GM12878 (cell line): ENCODE results near the gene LGALS1. TPM values are rescaled to one million over a fixed set of nuclear protein-coding genes. Genes with fewer than 3 reads are reported as not detected.

Experiments
- CBFB ChIP-seq: IDR thresholded peaks from 2 replicates; pipeline ENCODE4 v1.6.1; 2016; ENCODE audit warnings: antibody characterized with exemption, low read depth
- CHD2 ChIP-seq: IDR thresholded peaks from 2 replicates; pipeline ENCODE4 v1.6.1; 2011; ENCODE audit warnings: low read depth, low read length, improper control_type of control experiment, borderline replicate concordance
- CHD4 ChIP-seq: fragments of 200-600 bp; sonication (generic); IDR thresholded peaks from 2 replicates; pipeline ENCODE4 v1.6.1; 2016; ENCODE audit warnings: mild to moderate bottlenecking
- E4F1 ChIP-seq: fragments of 450-650 bp; IDR thresholded peaks from 2 replicates; pipeline ENCODE4 v1.6.1; 2018; ENCODE audit warnings: borderline replicate concordance, mild to moderate bottlenecking; ENCODE audit not compliant: partially characterized antibody
- IRF5 ChIP-seq: fragments of 450-650 bp; IDR thresholded peaks from 2 replicates; pipeline ENCODE4 v1.6.1; 2017; ENCODE audit warnings: borderline replicate concordance
- KAT2A ChIP-seq: conservative IDR thresholded peaks from 2 replicates; pipeline ENCODE4 v1.6.1; 2011; ENCODE audit warnings: low read depth, low read length; ENCODE audit not compliant: control insufficient read depth
- MEF2B ChIP-seq: fragments of 450-650 bp; IDR thresholded peaks from 2 replicates; pipeline ENCODE4 v1.6.1; 2018; ENCODE audit warnings: mild to moderate bottlenecking, moderate library complexity; ENCODE audit not compliant: partially characterized antibody, poor library complexity, severe bottlenecking
- MXI1 ChIP-seq: fragments of 150-350 bp; IDR thresholded peaks from 2 replicates; pipeline ENCODE4 v1.6.1; 2011; ENCODE audit warnings: low read depth, mild to moderate bottlenecking, inconsistent platforms, low read length, improper control_type of control experiment
- MYB ChIP-seq: fragments of 150-350 bp; IDR thresholded peaks from 2 replicates; pipeline ENCODE4 v1.6.1; 2014; ENCODE audit warnings: mild to moderate bottlenecking, low read depth, low read length, borderline replicate concordance
- PBX3 ChIP-seq: IDR thresholded peaks from 2 replicates; pipeline ENCODE4 v1.6.1; 2011; ENCODE audit warnings: mild to moderate bottlenecking, low read depth, low read length, moderate library complexity; ENCODE audit not compliant: insufficient replicate concordance
- PML ChIP-seq: IDR thresholded peaks from 2 replicates; pipeline ENCODE4 v1.6.1; 2012; ENCODE audit warnings: low read length, inconsistent platforms
- ZBED1 ChIP-seq: IDR thresholded peaks from 2 replicates; pipeline ENCODE4 v1.6.1; 2016; ENCODE audit warnings: borderline replicate concordance
- ZBTB33 ChIP-seq: fragments of 450-650 bp; IDR thresholded peaks from 2 replicates; pipeline ENCODE4 v1.6.1; 2017; ENCODE audit warnings: mild to moderate bottlenecking
- ZNF24 ChIP-seq: fragments of 450-650 bp; IDR thresholded peaks from 2 replicates; pipeline ENCODE4 v1.6.1; 2017; ENCODE audit warnings: antibody characterized with exemption, mild to moderate bottlenecking
- ZNF274 ChIP-seq: IDR thresholded peaks from one replicate; pipeline ENCODE4 v1.8.0; 2011; ENCODE audit not compliant: insufficient read length, insufficient read depth
- ZNF592 ChIP-seq: fragments of 450-650 bp; IDR thresholded peaks from 2 replicates; pipeline ENCODE4 v1.6.1; 2017; ENCODE audit warnings: mild to moderate bottlenecking, moderate library complexity
- ZNF622 ChIP-seq: fragments of 450-650 bp; IDR thresholded peaks from 2 replicates; pipeline ENCODE4 v1.6.1; 2017; ENCODE audit warnings: mild to moderate bottlenecking, inconsistent platforms
- polyA plus RNA-seq, 11 experiments: library from polyadenylated mRNA; depleted of rRNA in 4 of 11; unstranded in 6 of 11; stranded (reverse) in 5 of 11; fragments of >200 nt; fragmentation: Nextera tagmentation in 4 of 11; fragmentation: Illumina TruSeq in 1 of 11; extraction: Ambion mirVana in 4 of 11; extraction: Trizol in 1 of 11; gene quantifications; 1 replicate in 1 of 11; 2 replicates in 10 of 11; pipeline versions ENCODE4 v1.2.1 to v1.2.3, GENCODE V29; 2011 to 2016; ENCODE audit warnings: inconsistent platforms in 2 of 11, missing spikeins in 2 of 11, low read depth in 1 of 11
- total RNA-seq, 4 experiments: library from RNA; depleted of rRNA in 3 of 4; stranded (reverse); fragments of >200 nt in 3 of 4; fragmentation: Illumina TruSeq in 1 of 4; extraction: Trizol in 1 of 4; gene quantifications; 2 replicates each; pipeline versions ENCODE4 v1.2.1 to v1.2.3, GENCODE V29; 2013 to 2021

LGALS1 gene
- total and polyA plus RNA-seq, 10 of the 15 experiments (the other 5 are each of a cell fraction or from before 2014, with no cell fraction given), result 312 to 1,889 (median 706) TPM

- TF ChIP-seq KAT2A (no peak), ZNF592 (no peak), MEF2B (peak; percentile 86), IRF5 (no peak), ZNF274 (no peak), ZBTB33 (no peak), CBFB (no peak), PML (peak; percentile 48; the same call in 1 of the 2 replicates), ZBED1 (no peak), CHD2 (0 out of 2 replicates have a peak, but pooled peaks have one; percentile 19), E4F1 (no peak), CHD4 (no peak), PBX3 (peak; percentile 46), ZNF622 (no peak), MYB (no peak), MXI1 (peak; percentile 44; the same call in 1 of the 2 replicates), ZNF24 (peak; percentile 98)
Measured at GRCh38 chr22:37676736-37677492, 1.5 kb downstream of the LGALS1 start (continued).
